Ramos (cell line): ENCODE data around the gene MXD1.

ENCODE experiments used
- in situ Hi-C: fragments of 300-500 bp; cut with MboI; formaldehyde crosslinking; loops from one replicate; pipeline ENCODE4 v1.14.3; 2022; ENCODE audit warnings: low sequenced_read_pairs; ENCODE audit not compliant: unreplicated experiment

MXD1 gene

GRCh38 chr2:69932596-69932922 is 17.6 kb downstream of the MXD1 start:
- in situ Hi-C loops: no loop called here

DNA sequence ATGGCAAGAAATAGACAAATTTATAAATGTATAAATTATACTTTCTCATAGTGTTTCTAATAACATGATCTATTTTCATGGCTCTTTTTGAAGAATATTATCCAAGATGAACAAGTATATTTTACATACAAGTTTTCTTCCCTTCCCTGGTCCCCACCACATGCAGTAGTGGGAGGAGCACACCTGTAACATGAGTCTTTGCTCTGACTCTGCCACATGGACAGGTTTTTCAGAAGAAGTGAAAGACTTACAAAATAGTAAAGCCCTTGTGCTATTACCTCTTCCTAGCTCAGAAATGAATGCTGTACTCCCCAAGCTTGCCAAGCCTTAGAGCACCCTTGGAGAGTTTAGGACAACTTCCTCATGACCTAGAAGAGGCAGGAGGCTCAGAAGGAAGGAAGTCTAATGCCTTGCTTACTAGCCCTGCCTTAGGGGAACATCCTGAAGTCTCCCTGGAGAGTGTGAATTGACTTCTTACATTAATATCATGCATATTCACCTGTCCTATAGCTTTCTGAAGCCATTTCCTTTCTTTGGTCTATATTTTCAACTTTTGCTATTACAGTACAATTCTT is 18.4 kb downstream of the MXD1 start:
- in situ Hi-C loops: no loop called here

DNA sequence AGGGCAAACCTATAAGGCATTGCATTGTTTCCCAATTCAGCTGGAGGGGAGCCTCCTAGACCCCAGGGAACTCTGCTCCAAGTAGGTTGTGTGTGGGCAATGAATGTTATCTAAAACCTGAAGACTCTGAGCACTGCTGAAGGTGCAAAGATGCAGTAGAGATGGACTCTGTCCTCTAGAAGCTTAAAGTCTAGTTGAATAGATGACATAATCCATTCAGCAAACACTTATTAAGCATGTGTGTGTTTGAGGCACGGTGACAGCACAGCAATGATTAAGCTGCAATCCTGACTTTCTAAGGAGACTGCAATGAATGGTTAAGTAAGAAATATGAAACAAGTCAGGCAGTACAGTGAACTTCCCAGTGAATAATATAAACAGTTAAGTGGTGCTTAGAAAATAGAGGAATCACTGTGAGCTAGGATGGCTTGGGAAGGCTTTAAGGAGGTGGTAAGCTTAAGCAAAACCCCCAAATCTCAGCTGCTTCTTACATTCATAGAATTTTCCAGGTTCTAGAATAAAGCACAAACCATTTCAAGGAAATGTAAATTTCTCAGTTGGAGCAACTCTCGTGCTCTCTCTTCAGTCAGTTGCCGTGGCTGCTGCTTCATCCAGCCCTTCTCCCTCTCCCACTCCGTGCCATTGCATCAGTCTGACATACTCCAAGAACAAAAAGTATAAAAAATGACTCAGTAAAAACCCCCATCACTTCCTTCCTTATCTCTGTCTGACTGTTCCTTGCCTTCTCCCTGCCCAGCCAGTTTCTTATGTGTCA is 19.1 kb downstream of the MXD1 start:
- in situ Hi-C loops: no loop called here

- in situ Hi-C loops: no loop called here
Measured at GRCh38 chr2:69934614-69934908, 19.7 kb downstream of the MXD1 start.

DNA sequence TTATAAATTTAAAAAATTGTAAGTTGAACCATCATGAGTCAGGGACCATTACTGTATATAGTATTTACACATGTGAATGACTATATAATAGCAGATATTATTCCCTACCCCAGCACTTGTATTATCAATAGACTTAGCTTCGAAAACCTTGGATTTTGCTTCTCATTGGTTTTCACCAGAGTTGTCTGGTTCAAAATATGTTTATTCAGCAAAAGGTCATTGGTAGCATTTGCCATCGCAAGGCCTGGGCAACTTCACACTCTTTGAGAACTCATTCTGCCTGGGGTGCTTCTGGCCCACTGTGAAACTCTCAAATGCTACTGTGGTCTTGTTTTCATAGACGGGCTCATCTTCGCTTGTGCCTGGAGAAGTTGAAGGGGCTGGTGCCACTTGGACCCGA is 20.1 kb downstream of the MXD1 start:
- in situ Hi-C loops: no loop called here

DNA sequence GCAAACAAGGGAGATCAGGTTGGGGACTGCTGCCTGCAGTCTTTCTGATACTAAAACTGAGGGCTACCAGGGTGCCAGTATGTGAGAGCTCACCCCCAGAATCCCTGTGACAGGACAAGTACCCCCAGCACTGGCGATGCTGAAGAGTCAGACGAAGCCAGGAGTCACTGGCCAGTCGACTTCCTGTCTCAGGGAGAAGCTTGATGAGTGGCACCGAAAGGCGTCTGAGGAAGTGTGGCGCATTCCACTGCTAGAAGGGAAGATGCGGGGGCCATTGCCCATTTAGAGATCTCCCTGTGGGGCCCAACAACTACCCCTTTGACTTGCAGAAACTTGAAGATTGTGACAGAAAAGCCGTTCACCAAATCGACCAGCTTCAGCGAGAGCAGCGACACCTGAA is 22.0 kb downstream of the MXD1 start:
- in situ Hi-C loops: no loop called here

GRCh38 chr2:69937968-69938367 is 23.1 kb downstream of the MXD1 start:
- in situ Hi-C loops: no loop called here

- in situ Hi-C loops: no loop called here
Measured at GRCh38 chr2:69939722-69940121, 24.8 kb downstream of the MXD1 start.

- in situ Hi-C loops: no loop called here
Measured at GRCh38 chr2:69940691-69941090, 25.8 kb downstream of the MXD1 start.

DNA sequence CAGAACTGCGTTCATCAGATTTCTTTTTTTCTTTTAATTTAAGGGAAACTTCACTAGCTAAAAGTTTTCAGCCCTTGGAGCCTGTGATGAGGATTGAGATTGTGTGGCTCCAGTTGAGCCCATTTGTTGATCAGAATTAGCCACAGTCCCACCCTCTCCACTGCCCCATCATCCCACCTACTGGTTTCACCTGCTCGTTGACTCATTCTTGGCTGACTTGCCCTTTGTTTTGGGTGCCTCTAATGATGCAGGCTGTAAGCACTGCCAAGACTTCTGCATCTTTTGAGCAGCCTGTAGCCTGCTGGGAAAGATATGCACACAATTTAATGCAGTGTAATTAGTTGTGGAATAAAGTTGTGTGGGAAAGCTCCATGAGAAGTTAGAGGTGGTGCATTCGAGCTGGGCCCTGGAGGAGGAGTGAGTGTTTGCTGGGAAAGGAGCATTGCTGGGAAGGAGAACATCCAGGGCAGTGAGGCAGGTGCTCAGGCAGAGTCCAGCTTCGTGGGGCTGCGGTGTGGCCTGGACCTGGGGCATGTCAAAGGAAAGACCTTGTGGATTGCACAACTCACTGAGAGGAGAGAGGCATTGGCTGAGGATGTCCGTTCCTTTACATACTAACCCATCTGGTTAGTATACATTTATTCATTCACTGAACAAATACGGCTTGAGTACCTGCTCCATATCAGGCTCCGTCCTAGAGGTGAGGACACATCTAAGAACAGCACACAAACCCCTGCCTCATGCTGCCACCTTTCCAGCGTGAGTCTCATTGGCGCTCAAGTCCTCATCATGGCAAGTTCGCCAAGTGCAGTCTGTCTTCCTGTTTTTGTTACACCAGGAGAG is 28.3 kb downstream of the MXD1 start:
- in situ Hi-C loops: no loop called here

DNA sequence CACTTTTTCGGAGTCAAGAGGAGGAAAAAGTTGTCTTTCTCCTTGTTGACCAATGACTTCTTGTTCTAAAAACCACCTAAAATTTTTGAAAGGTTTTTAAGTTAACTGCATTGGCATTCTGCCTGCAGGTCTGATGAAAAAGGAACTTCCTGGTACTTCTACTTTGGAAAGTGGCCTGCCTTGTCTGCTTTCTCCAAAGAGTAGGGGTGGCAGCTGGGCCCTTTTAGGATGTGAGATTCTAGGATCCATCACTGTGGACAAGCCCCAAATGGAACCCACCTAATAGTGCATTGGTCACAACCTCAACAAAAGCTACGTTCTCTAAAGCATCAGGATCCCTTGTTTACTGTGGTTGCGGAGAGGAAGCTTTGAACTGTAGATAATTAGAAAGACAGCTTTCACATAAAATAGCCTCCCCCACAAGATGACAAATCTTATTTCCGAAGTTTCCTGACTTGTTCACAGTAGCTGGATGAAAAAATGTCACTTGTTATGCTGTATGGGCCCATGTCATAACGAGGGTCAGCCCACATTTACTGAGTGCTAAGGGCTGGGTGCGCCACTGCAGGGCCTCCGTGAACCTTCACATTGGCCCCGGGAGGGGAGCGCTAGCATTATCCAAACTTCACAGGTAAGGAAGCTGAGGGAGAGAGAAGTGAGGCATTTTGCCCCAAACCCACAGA is 29.1 kb downstream of the MXD1 start:
- in situ Hi-C loops: no loop called here

- in situ Hi-C loops: no loop called here
Measured at GRCh38 chr2:69944756-69945155, 29.8 kb downstream of the MXD1 start.

DNA sequence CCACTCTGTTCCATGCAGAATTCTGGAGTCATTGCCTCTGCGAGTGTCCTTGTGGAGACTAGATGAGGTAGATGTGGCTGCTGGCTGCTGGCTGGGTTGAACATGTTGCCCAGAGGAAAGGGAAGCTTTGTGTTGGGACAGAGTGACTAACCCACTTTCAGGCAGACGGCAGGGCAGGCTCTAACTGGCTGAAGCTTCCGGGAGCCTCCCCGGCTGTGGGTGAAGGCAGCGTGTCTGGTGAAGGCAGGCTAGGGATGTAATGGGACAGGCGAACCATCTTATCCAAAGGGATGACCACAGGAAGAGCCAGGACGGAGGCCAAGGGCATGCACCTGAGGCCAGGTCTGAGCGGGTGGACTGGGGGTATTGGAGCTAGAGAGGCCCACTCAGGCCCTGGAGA is 30.5 kb downstream of the MXD1 start:
- in situ Hi-C loops: no loop called here

DNA sequence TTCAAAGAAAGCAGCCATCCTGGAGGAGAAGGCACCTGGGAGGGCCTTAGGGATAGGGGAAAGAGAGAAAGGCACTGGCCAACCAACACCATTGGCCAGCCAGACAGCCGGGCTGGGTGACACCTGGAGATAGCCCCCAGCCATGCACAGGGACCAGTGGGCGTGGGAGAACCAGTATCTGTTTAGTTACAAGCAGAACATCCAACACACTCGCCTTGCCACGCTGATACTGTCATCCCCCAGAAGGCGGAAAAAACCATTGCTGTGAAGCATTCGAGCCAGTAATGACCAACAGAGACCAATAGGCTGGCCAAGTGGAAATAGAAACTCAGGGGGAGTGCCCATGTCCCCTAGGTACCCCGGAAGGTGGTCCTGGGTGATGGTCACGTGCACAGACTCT is 31.0 kb downstream of the MXD1 start:
- in situ Hi-C loops: no loop called here

- in situ Hi-C loops: no loop called here
Measured at GRCh38 chr2:69946351-69947324, 31.7 kb downstream of the MXD1 start.

- in situ Hi-C loops: no loop called here
Measured at GRCh38 chr2:69947325-69947931, 32.5 kb downstream of the MXD1 start.

DNA sequence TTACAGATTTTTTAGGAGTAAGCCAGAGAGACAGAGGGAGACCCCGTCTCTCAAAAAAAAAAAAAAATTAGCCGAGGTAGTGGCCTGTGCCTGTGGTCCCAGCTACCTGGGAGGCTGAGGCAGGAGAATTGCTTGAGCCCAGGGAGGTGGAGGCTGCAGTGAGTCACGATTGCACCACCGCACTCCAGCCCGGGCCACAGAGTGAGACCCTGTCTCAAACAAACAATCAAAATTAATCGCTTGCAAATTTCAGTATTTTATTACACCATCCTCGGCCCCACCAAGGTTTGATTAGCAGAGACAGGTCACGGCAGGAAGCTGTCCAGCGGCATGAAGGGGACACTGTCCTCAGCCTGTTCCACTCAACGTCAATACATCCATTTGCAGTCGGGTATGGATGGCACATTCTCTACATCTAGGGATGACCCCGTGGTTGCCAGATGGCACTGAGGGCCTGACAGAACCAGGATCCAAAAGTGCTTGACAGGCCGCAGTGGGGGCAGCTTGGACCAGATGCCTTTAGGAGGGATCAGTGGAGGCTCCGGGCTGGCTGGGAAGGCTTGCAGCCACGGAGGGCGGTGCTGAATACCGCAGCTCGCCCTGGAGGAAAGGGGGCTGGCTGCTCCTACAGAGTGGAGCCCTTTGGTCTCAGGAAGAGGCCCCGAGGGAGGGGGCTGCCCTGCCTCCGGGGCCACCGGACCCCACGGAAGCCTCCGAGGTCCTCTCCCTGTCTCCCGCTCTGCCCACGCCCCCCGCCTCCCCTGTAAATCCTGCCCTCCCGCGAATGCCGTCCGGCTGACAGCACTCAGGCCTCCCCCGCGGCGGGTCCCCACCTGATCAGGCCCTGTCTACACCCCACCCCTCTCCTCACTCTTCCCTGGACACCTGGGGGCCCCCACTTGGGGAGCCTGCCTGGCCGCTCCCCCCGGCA is 33.4 kb downstream of the MXD1 start:
- in situ Hi-C loops: no loop called here

DNA sequence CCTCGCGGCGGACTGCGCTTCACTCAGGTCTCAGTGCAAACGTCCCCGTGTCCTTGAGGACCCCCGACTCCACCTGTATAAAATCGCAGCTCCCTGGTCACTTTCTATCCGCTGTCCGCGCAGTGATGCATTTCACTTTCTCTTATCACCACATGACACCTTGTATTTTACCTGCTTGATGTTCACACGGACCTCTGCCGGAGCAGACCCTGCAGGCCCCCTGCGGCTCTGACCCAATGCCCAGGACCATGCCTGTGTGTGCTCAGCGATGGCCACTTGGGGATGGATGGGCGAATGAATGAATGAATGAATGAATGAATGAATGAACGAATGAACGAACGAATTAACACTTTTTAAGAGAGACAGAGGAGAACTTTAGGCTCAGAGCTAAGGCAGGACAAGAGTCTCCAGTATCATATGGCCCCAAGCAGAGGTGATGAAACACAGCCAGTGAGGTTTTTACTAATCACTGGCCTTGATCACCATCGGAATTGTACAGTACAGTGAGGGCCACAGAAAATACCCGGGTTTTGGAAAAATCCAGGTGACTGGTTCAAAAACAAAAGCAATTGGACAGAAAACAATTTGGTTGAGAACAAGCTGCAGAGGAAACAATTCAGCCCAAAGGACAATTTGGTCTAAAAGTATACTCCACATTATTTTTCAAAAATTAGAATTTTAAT is 34.2 kb downstream of the MXD1 start:
- in situ Hi-C loops: no loop called here
